Skin epidermis (tissue), 12 donors: ENCODE measurements around the gene E2F3.
"Not testable (repeated sequence)": the region's sequence is repeated elsewhere in the genome, so short reads cannot be mapped to it uniquely, and the experiment has no call there.

Source experiments
- H3K27ac ChIP-seq, 21 experiments: fragments of 200-600 bp; sonication (generic) in 11 of 21; one replicate each; pipeline ENCODE4 v1.5.0; 2020; ENCODE audit warnings: mild to moderate bottlenecking in 3 of 21, inconsistent platforms in 2 of 21, moderate library complexity in 2 of 21
- H3K4me3 ChIP-seq, 7 experiments: fragments of 200-600 bp; sonication (generic) in 2 of 7; one replicate each; pipeline ENCODE4 v1.5.0; 2020; ENCODE audit warnings: inconsistent platforms in 2 of 7, mild to moderate bottlenecking in 2 of 7, moderate library complexity in 1 of 7

E2F3 gene

GRCh38 chr6:20458027-20458894, 56.6 kb downstream of the E2F3 start:
- Histone ChIP-seq H3K27ac (no peak overlapping the region), H3K4me3 (no peak overlapping the region)

GRCh38 chr6:20459682-20460081, 58.0 kb downstream of the E2F3 start:
- no peak overlapping the region for H3K27ac ChIP-seq
- no peak overlapping the region for H3K4me3 ChIP-seq

GRCh38 chr6:20461576-20461975, 59.9 kb downstream of the E2F3 start:
- Histone ChIP-seq H3K4me3 (no peak overlapping the region), H3K27ac (no peak overlapping the region)

- H3K27ac ChIP-seq = no peak overlapping the region
Observed at GRCh38 chr6:20463396-20463795, 61.7 kb downstream of the E2F3 start.

GRCh38 chr6:20464041-20464440, 62.4 kb downstream of the E2F3 start:
- no peak overlapping the region for H3K4me3 ChIP-seq
- no peak overlapping the region for H3K27ac ChIP-seq

More at GRCh38 chr6:20463396-20463795, 61.7 kb downstream of the E2F3 start:
- H3K4me3 ChIP-seq = no peak overlapping the region

GRCh38 chr6:20464847-20465246, 63.2 kb downstream of the E2F3 start:
- Histone ChIP-seq H3K27ac (no peak overlapping the region), H3K4me3 (no peak overlapping the region)

GRCh38 chr6:20465616-20466015, 63.9 kb downstream of the E2F3 start:
- not testable (repeated sequence) for H3K27ac ChIP-seq, H3K4me3 ChIP-seq

- H3K27ac ChIP-seq = no peak overlapping the region
- no peak overlapping the region for H3K4me3 ChIP-seq
Observed at GRCh38 chr6:20467437-20467836, 65.8 kb downstream of the E2F3 start.

GRCh38 chr6:20468209-20468608, 66.5 kb downstream of the E2F3 start:
- Histone ChIP-seq H3K4me3 (no peak overlapping the region), H3K27ac (no peak overlapping the region)

- H3K27ac ChIP-seq = no peak overlapping the region
Observed at GRCh38 chr6:20472748-20473147, 71.1 kb downstream of the E2F3 start.

GRCh38 chr6:20473518-20473917, 71.8 kb downstream of the E2F3 start:
- no peak overlapping the region for H3K27ac ChIP-seq
- no peak overlapping the region for H3K4me3 ChIP-seq

More at GRCh38 chr6:20472748-20473147, 71.1 kb downstream of the E2F3 start:
- no peak overlapping the region for H3K4me3 ChIP-seq

GRCh38 chr6:20474874-20475542, 73.3 kb downstream of the E2F3 start:
- H3K27ac ChIP-seq = no peak overlapping the region
- H3K4me3 ChIP-seq = no peak overlapping the region

- Histone ChIP-seq H3K27ac (no peak overlapping the region), H3K4me3 (no peak overlapping the region)
Observed at GRCh38 chr6:20476501-20477043, 74.9 kb downstream of the E2F3 start.

GRCh38 chr6:20477485-20477884, 75.8 kb downstream of the E2F3 start:
- H3K4me3 ChIP-seq = no peak overlapping the region
- no peak overlapping the region for H3K27ac ChIP-seq

- H3K4me3 ChIP-seq = no peak overlapping the region
- no peak overlapping the region for H3K27ac ChIP-seq
Observed at GRCh38 chr6:20479060-20479459, 77.4 kb downstream of the E2F3 start.

- Histone ChIP-seq H3K27ac (no peak overlapping the region), H3K4me3 (no peak overlapping the region)
Observed at GRCh38 chr6:20479526-20479925, 77.8 kb downstream of the E2F3 start.

GRCh38 chr6:20481281-20481680, 79.6 kb downstream of the E2F3 start:
- H3K27ac ChIP-seq = no peak overlapping the region
- no peak overlapping the region for H3K4me3 ChIP-seq

- H3K27ac ChIP-seq = peak overlapping the region in 1 of 21 experiments; percentile 17
- H3K4me3 ChIP-seq = no peak overlapping the region
Observed at GRCh38 chr6:20483887-20484497, 82.3 kb downstream of the E2F3 start.

- Histone ChIP-seq H3K4me3 (no peak overlapping the region), H3K27ac (no peak overlapping the region)
Observed at GRCh38 chr6:20486641-20487040, 85.0 kb downstream of the E2F3 start.

- Histone ChIP-seq H3K4me3 (no peak overlapping the region), H3K27ac (no peak overlapping the region)
Observed at GRCh38 chr6:20487669-20488375, 86.1 kb downstream of the E2F3 start.
